H9 (cell line): ENCODE data around the gene MUSK. TPM values are rescaled to one million over a fixed set of nuclear protein-coding genes. Genes with fewer than 3 reads are reported as not detected.

Experiments used
- DNase-seq: peaks from one replicate; pipeline ENCODE4 v3.0.0-alpha.2; 2017
- H2AFZ ChIP-seq: one replicate; pipeline ENCODE4 v1.6.1; 2013; ENCODE audit warnings: mild to moderate bottlenecking, low read length, control low read depth, moderate library complexity
- H2AK5ac ChIP-seq: 2 replicates; pipeline ENCODE4 v1.6.1; 2013; ENCODE audit warnings: low read length, control low read depth, mixed read lengths; ENCODE audit not compliant: insufficient read length
- H2BK120ac ChIP-seq: one replicate; pipeline ENCODE4 v1.6.1; 2013; ENCODE audit warnings: low read depth, mild to moderate bottlenecking, low read length, control low read depth, inconsistent platforms; ENCODE audit not compliant: poor library complexity, severe bottlenecking
- H2BK12ac ChIP-seq: 2 replicates; pipeline ENCODE4 v1.6.1; 2013; ENCODE audit warnings: low read length, control low read depth, mixed read lengths, low read depth; ENCODE audit not compliant: insufficient read length
- H2BK15ac ChIP-seq: 2 replicates; pipeline ENCODE4 v1.6.1; 2013; ENCODE audit warnings: low read depth, low read length, control low read depth
- H2BK20ac ChIP-seq: one replicate; pipeline ENCODE4 v1.6.1; 2013; ENCODE audit warnings: low read depth, mild to moderate bottlenecking, low read length, control low read depth, inconsistent platforms; ENCODE audit not compliant: poor library complexity, severe bottlenecking
- H2BK5ac ChIP-seq: 2 replicates; pipeline ENCODE4 v1.6.1; 2013; ENCODE audit warnings: low read length, control low read depth, mixed read lengths; ENCODE audit not compliant: insufficient read length
- H3K14ac ChIP-seq: 2 replicates; pipeline ENCODE4 v1.6.1; 2013; ENCODE audit warnings: low read length, control low read depth; ENCODE audit not compliant: insufficient read depth
- H3K18ac ChIP-seq: 2 replicates; pipeline ENCODE4 v1.6.1; 2013; ENCODE audit warnings: low read depth, mild to moderate bottlenecking, mixed read lengths, low read length, control low read depth; ENCODE audit not compliant: insufficient read length
- H3K23ac ChIP-seq: 2 replicates; pipeline ENCODE4 v1.6.1; 2013; ENCODE audit warnings: low read length, control low read depth, mixed read lengths, low read depth; ENCODE audit not compliant: insufficient read length
- H3K23me2 ChIP-seq: 2 replicates; pipeline ENCODE4 v1.6.1; 2013; ENCODE audit warnings: low read depth, mild to moderate bottlenecking, mixed read lengths, low read length, control low read depth; ENCODE audit not compliant: insufficient read length, poor library complexity, severe bottlenecking
- H3K27ac ChIP-seq: 2 replicates; pipeline ENCODE4 v1.5.1; 2013; ENCODE audit warnings: low read length, control low read depth, mixed read lengths, low read depth; ENCODE audit not compliant: insufficient read length
- H3K27me3 ChIP-seq: 2 replicates; pipeline ENCODE4 v1.6.1; 2013; ENCODE audit warnings: low read length, control low read depth, inconsistent platforms; ENCODE audit not compliant: insufficient read depth
- H3K4ac ChIP-seq: 2 replicates; pipeline ENCODE4 v1.6.1; 2013; ENCODE audit warnings: low read depth, mild to moderate bottlenecking, control low read depth, inconsistent platforms, low read length, moderate library complexity
- H3K4me1 ChIP-seq: 2 replicates; pipeline ENCODE4 v1.6.1; 2013; ENCODE audit warnings: low read length, control low read depth, inconsistent platforms; ENCODE audit not compliant: insufficient read depth
- H3K4me2 ChIP-seq: 2 replicates; pipeline ENCODE4 v1.6.1; 2013; ENCODE audit warnings: low read length, control low read depth, mixed read lengths; ENCODE audit not compliant: insufficient read length, insufficient read depth
- H3K56ac ChIP-seq: 2 replicates; pipeline ENCODE4 v1.6.1; 2013; ENCODE audit warnings: low read depth, mild to moderate bottlenecking, mixed read lengths, low read length, control low read depth; ENCODE audit not compliant: insufficient read length
- H3K79me1 ChIP-seq: 2 replicates; pipeline ENCODE4 v1.6.1; 2013; ENCODE audit warnings: low read depth, mild to moderate bottlenecking, moderate library complexity, low read length, control low read depth, inconsistent platforms; ENCODE audit not compliant: insufficient read depth, poor library complexity, severe bottlenecking
- H3K79me2 ChIP-seq: 2 replicates; pipeline ENCODE4 v1.6.1; 2013; ENCODE audit warnings: low read length, control low read depth, inconsistent platforms; ENCODE audit not compliant: insufficient read depth
- H3K9ac ChIP-seq: 2 replicates; pipeline ENCODE4 v1.6.1; 2013; ENCODE audit warnings: low read length, control low read depth, mixed read lengths; ENCODE audit not compliant: insufficient read length; ENCODE audit errors: extremely low read depth
- H3K9me3 ChIP-seq: one replicate; pipeline ENCODE4 v1.6.1; 2013; ENCODE audit warnings: low read depth, low read length, inconsistent platforms; ENCODE audit not compliant: control insufficient read depth
- H3T11ph ChIP-seq: one replicate; pipeline ENCODE4 v1.6.1; 2013; ENCODE audit warnings: mild to moderate bottlenecking, low read length, control low read depth, inconsistent platforms
- H4K20me1 ChIP-seq: one replicate; pipeline ENCODE4 v1.6.1; 2013; ENCODE audit not compliant: control insufficient read depth, insufficient read length, insufficient read depth
- H4K5ac ChIP-seq: 2 replicates; pipeline ENCODE4 v1.6.1; 2013; ENCODE audit warnings: low read depth, mild to moderate bottlenecking, mixed read lengths, low read length, control low read depth; ENCODE audit not compliant: insufficient read length
- H4K8ac ChIP-seq: replicated peaks from 2 replicates; pipeline ENCODE4 v1.6.1; 2013; ENCODE audit warnings: low read length, control low read depth, mixed read lengths, low read depth; ENCODE audit not compliant: insufficient read length
- H4K91ac ChIP-seq: 2 replicates; pipeline ENCODE4 v1.6.1; 2013; ENCODE audit warnings: low read depth, mild to moderate bottlenecking, moderate library complexity, mixed read lengths, low read length, control low read depth; ENCODE audit not compliant: insufficient read length
- H3K27ac Mint-ChIP-seq, 3 experiments: 2 replicates in 2 of 3; 3 replicates in 1 of 3; pipeline ENCODE4 v1.8.0; 2020 to 2021; ENCODE audit warnings: mixed read lengths in 3 of 3, mild to moderate bottlenecking in 1 of 3, moderate library complexity in 1 of 3
- H3K27me3 Mint-ChIP-seq: 2 replicates; pipeline ENCODE4 v1.8.0; 2021; ENCODE audit warnings: low read depth, mild to moderate bottlenecking, moderate library complexity, mixed read lengths
- H3K36me3 Mint-ChIP-seq, 3 experiments: 2 replicates in 2 of 3; 3 replicates in 1 of 3; pipeline ENCODE4 v1.8.0; 2020 to 2021; ENCODE audit warnings: low read depth in 3 of 3, mixed read lengths in 3 of 3; ENCODE audit not compliant: insufficient read depth in 1 of 3
- H3K4me1 Mint-ChIP-seq, 2 experiments: 2 replicates each; pipeline ENCODE4 v1.8.0; 2020; ENCODE audit warnings: mixed read lengths in 2 of 2
- H3K4me3 Mint-ChIP-seq, 2 experiments: 2 replicates in 1 of 2; 3 replicates in 1 of 2; pipeline ENCODE4 v1.8.0; 2020 to 2021; ENCODE audit warnings: mild to moderate bottlenecking in 2 of 2, mixed read lengths in 2 of 2, moderate library complexity in 1 of 2
- H3K9me3 Mint-ChIP-seq, 2 experiments: 2 replicates in 1 of 2; 3 replicates in 1 of 2; pipeline ENCODE4 v1.8.0; 2020; ENCODE audit warnings: mild to moderate bottlenecking in 2 of 2, mixed read lengths in 2 of 2, moderate library complexity in 1 of 2
- CTCF ChIP-seq: fragments of 200-600 bp; sonication (generic); conservative IDR thresholded peaks from 3 replicates; pipeline ENCODE4 v1.8.0; 2021; ENCODE audit warnings: antibody characterized with exemption, mild to moderate bottlenecking
- WGBS: extraction: QIAGEN DNeasy Blood & Tissue Kit; methylation state at CpG from one replicate; pipeline ENCODE4 v1.1.7; 2013; ENCODE audit warnings: missing lambda C conversion rate, low lambda C conversion rate, mixed read lengths; ENCODE audit not compliant: insufficient read length; ENCODE audit errors: extremely low coverage; 5-methylcytosine and 5-hydroxymethylcytosine counted together
- total RNA-seq: library from RNA; stranded (reverse); gene quantifications from 2 replicates; pipeline ENCODE4 v1.2.1, GENCODE V29; 2021

Gene MUSK
- total RNA-seq, 1 experiment from 2014 or later: not detected

GRCh38 chr9:110807956-110808598 lies 139.5 kb downstream of the MUSK start:
- Mint-ChIP-seq H3K9me3 (no peaks in the 10 kb centered on the region), H3K27ac (no peak overlapping the region), H3K27me3 (no peaks in the 10 kb centered on the region), H3K4me3 (no peak overlapping the region), H3K4me1 (peaks cover 3 to 5% of the 10 kb centered on the region in 2 experiments), H3K36me3 (no peaks in the 10 kb centered on the region)
- H3K4me1 ChIP-seq: no peaks in the 10 kb centered on the region; the same call in 1 of the 2 replicates
- WGBS: no CpG with 5 or more reads among the region's 6 CpGs
- H3K79me1 ChIP-seq: no peaks in the 10 kb centered on the region
- H4K8ac ChIP-seq: no peak overlapping the region
- H3K23me2 ChIP-seq: no peaks in the 10 kb centered on the region
- H3T11ph ChIP-seq: no peak overlapping the region
- no peaks in the 10 kb centered on the region for H4K20me1 ChIP-seq
- H3K9me3 ChIP-seq: no peaks in the 10 kb centered on the region
- no peak overlapping the region for H3K27ac ChIP-seq
- no peak for DNase-seq
- no peak overlapping the region for H2BK20ac ChIP-seq
- no peak for TF ChIP-seq CTCF
- H3K23ac ChIP-seq: no peak overlapping the region
- no peak overlapping the region for H2BK12ac ChIP-seq
- no peak overlapping the region for H2AK5ac ChIP-seq
- H3K14ac ChIP-seq: no peak overlapping the region
- H2BK15ac ChIP-seq: no peak overlapping the region
- no peak overlapping the region for H4K91ac ChIP-seq
- H2AFZ ChIP-seq: no peak overlapping the region
- H3K56ac ChIP-seq: no peak overlapping the region
- H2BK5ac ChIP-seq: no peak overlapping the region
- no peak overlapping the region for H3K4me2 ChIP-seq
- H3K4ac ChIP-seq: no peak overlapping the region
- no peaks in the 10 kb centered on the region for H3K27me3 ChIP-seq
- no peak overlapping the region for H2BK120ac ChIP-seq
- H3K79me2 ChIP-seq: no peaks in the 10 kb centered on the region
- H4K5ac ChIP-seq: no peak overlapping the region
- no peak overlapping the region for H3K9ac ChIP-seq
- H3K18ac ChIP-seq: no peak overlapping the region
